Measurements from ENCODE around the gene POLD1. TPM values are rescaled to one million over a fixed set of nuclear protein-coding genes. Genes with fewer than 3 reads are reported as not detected.

POLD1 gene
- total RNA-seq, 2 experiments from 2014 or later: 119 to 233 TPM

- Histone ChIP-seq H3K9me3 (ENCODE audit: low read length) (peaks cover 5% of the 10 kb centered on the region; the same call in 1 of the 2 replicates), H4K20me1 (ENCODE audit: insufficient read depth, low read length) (no peaks in the 10 kb centered on the region; the same call in 1 of the 2 replicates), H3K4me3 (ENCODE audit: low read depth, low read length, poor library complexity, severe bottlenecking) (peak overlapping the region; percentile 80), H2AFZ (ENCODE audit: low read length) (no peak overlapping the region), H3K4me1 (ENCODE audit: insufficient read depth, low read length, poor library complexity, severe bottlenecking) (peaks cover 49% of the 10 kb centered on the region), H3K27ac (ENCODE audit: low read depth, low read length, poor library complexity, severe bottlenecking) (peak overlapping the region; percentile 91), H3K79me2 (ENCODE audit: insufficient read depth, low read depth, low read length) (peaks cover 41% of the 10 kb centered on the region), H3K36me3 (ENCODE audit: insufficient read depth, low read length) (peaks cover 62% of the 10 kb centered on the region), H3K4me2 (ENCODE audit: low read length) (peak overlapping the region; percentile 92), H3K9me2 (ENCODE audit: insufficient read depth, low read length) (no peaks in the 10 kb centered on the region)
- POLR2A ChIA-PET: no interaction called here
- intact Hi-C loops (cut with micrococcal nuclease; ENCODE audit: unreplicated experiment): no loop called here
- BruUV-seq (replicated peaks): no TSS peak
- TF ChIP-seq EZH2phosphoT487 (IDR thresholded peaks at IDR 0.05; ENCODE audit: borderline replicate concordance, low read depth, low read length): no peak
- CTCF ChIA-PET (ENCODE audit: unreplicated experiment): no interaction called here
- no peak for DNase-seq (ENCODE audit: low spot score)
Measured at GRCh38 chr19:50420808-50421207, 36.7 kb downstream of the POLD1 start.

GRCh38 chr19:50422397-50423278 is 38.5 kb downstream of the POLD1 start:
- H3K36me3 ChIP-seq (ENCODE audit: insufficient read depth, low read length): peaks cover 66% of the 10 kb centered on the region
- H3K27ac ChIP-seq (ENCODE audit: low read depth, low read length, poor library complexity, severe bottlenecking): peak overlapping the region; percentile 49
- H3K4me1 ChIP-seq (ENCODE audit: insufficient read depth, low read length, poor library complexity, severe bottlenecking): peaks cover 34% of the 10 kb centered on the region
- TF ChIP-seq CTCF (conservative IDR thresholded peaks at IDR 0.05; ENCODE audit: low read length) (no peak), EZH2phosphoT487 (IDR thresholded peaks at IDR 0.05; ENCODE audit: borderline replicate concordance, low read depth, low read length) (no peak)
- H3K4me2 ChIP-seq (ENCODE audit: low read length): peak overlapping the region; percentile 60
- H4K20me1 ChIP-seq (ENCODE audit: insufficient read depth, low read length): no peaks in the 10 kb centered on the region; the same call in 1 of the 2 replicates
- no peaks in the 10 kb centered on the region for H3K9me2 ChIP-seq (ENCODE audit: insufficient read depth, low read length)
- H2AFZ ChIP-seq (ENCODE audit: low read length): no peak overlapping the region
- DNase-seq (ENCODE audit: low spot score): peak; percentile 39
- intact Hi-C loops (cut with micrococcal nuclease; ENCODE audit: unreplicated experiment): no loop called here
- no TSS peak for BruUV-seq (replicated peaks)
- CTCF ChIA-PET (ENCODE audit: unreplicated experiment): interaction anchor here (0.6 kb wide), 1 partner anchor 1280 kb away, joined by 3 read pairs; no protein-coding TSS in a partner anchor
- peak overlapping the region; percentile 57 for H3K4me3 ChIP-seq (ENCODE audit: low read depth, low read length, poor library complexity, severe bottlenecking)
- POLR2A ChIA-PET: no interaction called here
- peaks cover 41% of the 10 kb centered on the region for H3K79me2 ChIP-seq (ENCODE audit: insufficient read depth, low read depth, low read length)
- H3K9me3 ChIP-seq (ENCODE audit: low read length): peaks cover 5% of the 10 kb centered on the region; the same call in 1 of the 2 replicates

- Histone ChIP-seq H3K36me3 (ENCODE audit: insufficient read depth, low read length) (peaks cover 74% of the 10 kb centered on the region), H3K9me3 (ENCODE audit: low read length) (peaks cover 5% of the 10 kb centered on the region; the same call in 1 of the 2 replicates), H3K79me2 (ENCODE audit: insufficient read depth, low read depth, low read length) (peaks cover 35% of the 10 kb centered on the region), H3K4me1 (ENCODE audit: insufficient read depth, low read length, poor library complexity, severe bottlenecking) (peaks cover 34% of the 10 kb centered on the region), H4K20me1 (ENCODE audit: insufficient read depth, low read length) (no peaks in the 10 kb centered on the region; the same call in 1 of the 2 replicates), H3K4me3 (ENCODE audit: low read depth, low read length, poor library complexity, severe bottlenecking) (no peak overlapping the region), H3K9me2 (ENCODE audit: insufficient read depth, low read length) (no peaks in the 10 kb centered on the region), H3K4me2 (ENCODE audit: low read length) (no peak overlapping the region), H3K27ac (ENCODE audit: low read depth, low read length, poor library complexity, severe bottlenecking) (peak overlapping the region; percentile 49), H2AFZ (ENCODE audit: low read length) (no peak overlapping the region)
- TF ChIP-seq CTCF (conservative IDR thresholded peaks at IDR 0.05; ENCODE audit: low read length) (no peak), EZH2phosphoT487 (IDR thresholded peaks at IDR 0.05; ENCODE audit: borderline replicate concordance, low read depth, low read length) (no peak)
- no peak for DNase-seq (ENCODE audit: low spot score)
- BruUV-seq (replicated peaks): no TSS peak
- POLR2A ChIA-PET: no interaction called here
- CTCF ChIA-PET (ENCODE audit: unreplicated experiment): no interaction called here
- intact Hi-C loops (cut with micrococcal nuclease; ENCODE audit: unreplicated experiment): no loop called here
Measured at GRCh38 chr19:50423279-50424113, 39.3 kb downstream of the POLD1 start.

Data from OCI-LY7 (cell line).